ENCODE data around the gene TTC38.

TTC38 gene

GRCh38 chr22:46329616-46330015, 61.8 kb downstream of the TTC38 start:
- no peak for ATAC-seq
- DNase-seq, result no peak

- ATAC-seq, result no peak
- no peak for DNase-seq
Measured at GRCh38 chr22:46330426-46330825, 62.6 kb downstream of the TTC38 start.

GRCh38 chr22:46331496-46331895, 63.7 kb downstream of the TTC38 start:
- no peak for ATAC-seq
- DNase-seq, result no peak

GRCh38 chr22:46335201-46336118, 67.7 kb downstream of the TTC38 start, which contains the start of gene TRMU:
TSS of gene TRMU (plus strand) at chr22:46335714. CDS start at chr22:46335765, 51 bp downstream.
- DNase-seq, result peak; percentile 84
- peak; percentile 90 for ATAC-seq

- peak; percentile 19 for DNase-seq
Measured at GRCh38 chr22:46336119-46337078, 68.6 kb downstream of the TTC38 start.

GRCh38 chr22:46337870-46338269, 70.1 kb downstream of the TTC38 start:
- ATAC-seq (no peak), DNase-seq (no peak)

More at GRCh38 chr22:46336119-46337078, 68.6 kb downstream of the TTC38 start:
- ATAC-seq, result peak; percentile 2

GRCh38 chr22:46338636-46339035, 70.8 kb downstream of the TTC38 start:
- no peak for DNase-seq
- ATAC-seq, result no peak

GRCh38 chr22:46339956-46340355, 72.1 kb downstream of the TTC38 start:
- no peak for DNase-seq
- no peak for ATAC-seq

GRCh38 chr22:46340676-46341075, 72.9 kb downstream of the TTC38 start:
- DNase-seq (no peak), ATAC-seq (no peak)

All from stimulated activated naive CD8-positive, alpha-beta T cell treated with anti-CD3 and anti-CD28 coated beads, Interleukin-15, Interleukin-2, amounts not matched to agents 100 U/mL and 50 U/mL, for 24 hours (primary cell).